ENCODE results near the gene CAPZA2.
"Not testable (repeated sequence)": the region's sequence is repeated elsewhere in the genome, so short reads cannot be mapped to it uniquely, and the experiment has no call there.

The CAPZA2 gene

GRCh38 chr7:116862234-116862950, at the start of gene CAPZA2:
Gene CAPZA2, plus strand, starts transcription at chr7:116862587. Its CDS starts 25 bp downstream, at chr7:116862612.
- DNase-seq = peak; percentile 95

GRCh38 chr7:116812860-116813259, 49.5 kb upstream of the CAPZA2 start:
- DNase-seq = no peak

- DNase-seq = not testable (repeated sequence)
Measured at GRCh38 chr7:116813371-116813770, 49.0 kb upstream of the CAPZA2 start.

GRCh38 chr7:116815041-116815440, 47.3 kb upstream of the CAPZA2 start:
- DNase-seq = no peak

- no peak for DNase-seq
Measured at GRCh38 chr7:116820149-116820548, 42.2 kb upstream of the CAPZA2 start.

GRCh38 chr7:116821647-116822046, 40.7 kb upstream of the CAPZA2 start:
- DNase-seq = not testable (repeated sequence)

GRCh38 chr7:116824449-116824848, 37.9 kb upstream of the CAPZA2 start:
- DNase-seq = no peak

GRCh38 chr7:116828281-116828680, 34.1 kb upstream of the CAPZA2 start:
- no peak for DNase-seq

- no peak for DNase-seq
Measured at GRCh38 chr7:116829041-116829440, 33.3 kb upstream of the CAPZA2 start.

GRCh38 chr7:116829493-116829892, 32.9 kb upstream of the CAPZA2 start:
- DNase-seq = no peak

- no peak for DNase-seq
Measured at GRCh38 chr7:116832692-116833091, 29.7 kb upstream of the CAPZA2 start.

- no peak for DNase-seq
Measured at GRCh38 chr7:116834815-116835504, 27.4 kb upstream of the CAPZA2 start.

GRCh38 chr7:116836048-116836447, 26.3 kb upstream of the CAPZA2 start:
- no peak for DNase-seq

GRCh38 chr7:116836911-116837310, 25.5 kb upstream of the CAPZA2 start:
- DNase-seq = no peak

- no peak for DNase-seq
Measured at GRCh38 chr7:116837586-116837985, 24.8 kb upstream of the CAPZA2 start.

GRCh38 chr7:116840256-116840655, 22.1 kb upstream of the CAPZA2 start:
- no peak for DNase-seq

GRCh38 chr7:116842371-116842770, 20.0 kb upstream of the CAPZA2 start:
- DNase-seq = no peak

GRCh38 chr7:116843378-116843777, 19.0 kb upstream of the CAPZA2 start:
- DNase-seq = no peak

- DNase-seq = no peak
Measured at GRCh38 chr7:116851175-116851574, 11.2 kb upstream of the CAPZA2 start.

GRCh38 chr7:116851671-116852070, 10.7 kb upstream of the CAPZA2 start:
- DNase-seq = no peak

- no peak for DNase-seq
Measured at GRCh38 chr7:116854132-116854531, 8.3 kb upstream of the CAPZA2 start.

GRCh38 chr7:116857052-116857451, 5.3 kb upstream of the CAPZA2 start:
- no peak for DNase-seq

GRCh38 chr7:116859323-116859722, 3.1 kb upstream of the CAPZA2 start:
- peak; percentile 17 for DNase-seq

- no peak for DNase-seq
Measured at GRCh38 chr7:116861717-116862116, 670 bp upstream of the CAPZA2 start.

Data from CD4-positive, alpha-beta T cell treated with Interleukin-12 subunit alpha and Interleukin-12 subunit beta, for 1 hour (primary cell).